Colonic mucosa (tissue), 4 donors: ENCODE results near the gene C19orf38. TPM values are rescaled to one million over a fixed set of nuclear protein-coding genes. Genes with fewer than 3 reads are reported as not detected.
"Not testable (repeated sequence)": the region's sequence is repeated elsewhere in the genome, so short reads cannot be mapped to it uniquely, and the experiment has no call there.

Experiments used
- DNase-seq: peaks from one replicate; pipeline ENCODE4 v3.0.0-alpha.2; 2020
- H3K27ac ChIP-seq: fragments of 200-600 bp; one replicate; pipeline ENCODE4 v1.8.0; 2021
- H3K27me3 ChIP-seq: fragments of 200-600 bp; one replicate; pipeline ENCODE4 v1.8.0; 2021
- H3K36me3 ChIP-seq: fragments of 200-600 bp; one replicate; pipeline ENCODE4 v1.8.0; 2021
- H3K4me1 ChIP-seq: fragments of 200-600 bp; one replicate; pipeline ENCODE4 v1.8.0; 2021; ENCODE audit warnings: mild to moderate bottlenecking
- H3K4me3 ChIP-seq: fragments of 200-600 bp; one replicate; pipeline ENCODE4 v1.8.0; 2021
- H3K9ac ChIP-seq, 2 donors: one replicate each; pipeline ENCODE4 v1.7.0; 2013; ENCODE audit warnings: control low read depth in 2 of 2, low read depth in 2 of 2, low read length in 2 of 2
- H3K9me3 ChIP-seq: fragments of 200-600 bp; one replicate; pipeline ENCODE4 v1.8.0; 2021
- intact Hi-C: fragments of 100-400 bp; cut with DNase I; formaldehyde crosslinking; loops from one replicate; pipeline ENCODE4 v1.14.1; 2022
- total RNA-seq, 2 donors: library from RNA; stranded (reverse); fragmentation: NEBNext Ultra II Directional in 1 of 2; extraction: Animal tissue kit (Norgen Biotek cat#: 25700) in 1 of 2; gene quantifications; one replicate each; pipeline ENCODE4 v1.2.1, GENCODE V29; 2021
- TF ChIP-seq, protein P1 (sequence below): fragments of 200-600 bp; IDR thresholded peaks from one replicate; pipeline ENCODE4 v1.8.0; 2022; ENCODE audit warnings: antibody characterized with exemption, mild to moderate bottlenecking
- donor health status: healthy.
- donor health status: DM: no; HTN: no; CAD: no.
- donor health status: DM: no; HTN: no; CAD: no.

The C19orf38 gene
- total RNA-seq, 2 donors from 2014 or later: 0.77 to 1.5 TPM

DNA sequence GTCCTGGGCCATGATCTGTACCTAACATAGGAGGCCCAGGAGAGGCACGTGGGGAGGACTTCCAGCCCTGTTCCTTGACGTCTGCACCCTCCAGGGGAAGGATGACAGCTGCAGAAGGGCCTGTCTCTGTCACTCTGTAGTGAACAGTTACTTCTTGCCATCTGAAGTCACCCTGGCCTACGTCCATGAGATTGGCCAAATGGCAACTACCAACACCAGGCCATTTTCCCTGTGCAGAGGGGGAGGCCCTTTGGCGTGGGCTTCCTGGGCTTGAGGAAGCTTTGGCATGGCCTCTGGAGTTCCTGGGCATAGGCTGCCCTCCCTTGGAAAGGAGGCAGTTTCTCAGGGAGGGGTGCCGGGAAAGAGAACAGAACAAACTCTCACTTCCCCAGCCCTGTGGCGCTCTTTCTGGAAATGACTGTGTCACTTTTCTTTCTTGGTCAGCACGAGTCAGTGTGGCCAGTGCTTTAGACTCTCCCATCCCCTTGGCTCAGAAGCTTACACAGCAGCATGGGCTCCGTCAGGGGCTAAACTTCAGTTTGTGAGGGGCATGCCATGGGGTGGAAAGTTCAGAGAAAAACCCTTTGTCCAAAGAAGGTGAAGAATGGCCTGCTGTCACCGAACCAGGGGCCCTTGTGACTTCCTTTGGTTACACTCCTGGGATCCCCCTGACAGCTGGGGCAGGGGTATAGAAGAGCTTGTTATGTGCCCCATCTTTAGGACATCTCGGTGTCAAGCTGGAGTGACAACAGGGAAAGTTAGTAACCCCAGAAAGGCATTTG is 28.4 kb downstream of the C19orf38 start:
- Histone ChIP-seq H3K9ac (no peak overlapping the region), H3K9me3 (no peaks in the 10 kb centered on the region), H3K27ac (no peak overlapping the region), H3K36me3 (no peaks in the 10 kb centered on the region), H3K4me1 (peaks cover 9% of the 10 kb centered on the region), H3K27me3 (no peaks in the 10 kb centered on the region), H3K4me3 (no peak overlapping the region)
- TF ChIP-seq, protein P1, sequence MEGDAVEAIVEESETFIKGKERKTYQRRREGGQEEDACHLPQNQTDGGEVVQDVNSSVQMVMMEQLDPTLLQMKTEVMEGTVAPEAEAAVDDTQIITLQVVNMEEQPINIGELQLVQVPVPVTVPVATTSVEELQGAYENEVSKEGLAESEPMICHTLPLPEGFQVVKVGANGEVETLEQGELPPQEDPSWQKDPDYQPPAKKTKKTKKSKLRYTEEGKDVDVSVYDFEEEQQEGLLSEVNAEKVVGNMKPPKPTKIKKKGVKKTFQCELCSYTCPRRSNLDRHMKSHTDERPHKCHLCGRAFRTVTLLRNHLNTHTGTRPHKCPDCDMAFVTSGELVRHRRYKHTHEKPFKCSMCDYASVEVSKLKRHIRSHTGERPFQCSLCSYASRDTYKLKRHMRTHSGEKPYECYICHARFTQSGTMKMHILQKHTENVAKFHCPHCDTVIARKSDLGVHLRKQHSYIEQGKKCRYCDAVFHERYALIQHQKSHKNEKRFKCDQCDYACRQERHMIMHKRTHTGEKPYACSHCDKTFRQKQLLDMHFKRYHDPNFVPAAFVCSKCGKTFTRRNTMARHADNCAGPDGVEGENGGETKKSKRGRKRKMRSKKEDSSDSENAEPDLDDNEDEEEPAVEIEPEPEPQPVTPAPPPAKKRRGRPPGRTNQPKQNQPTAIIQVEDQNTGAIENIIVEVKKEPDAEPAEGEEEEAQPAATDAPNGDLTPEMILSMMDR: no peak
- DNase-seq: no peak
- intact Hi-C loops: no loop called here

- H3K27me3 ChIP-seq, H3K4me1 ChIP-seq, H3K36me3 ChIP-seq, intact Hi-C loops, H3K4me3 ChIP-seq, H3K9me3 ChIP-seq, H3K27ac ChIP-seq, DNase-seq, H3K9ac ChIP-seq: not testable (repeated sequence)
Observed at GRCh38 chr19:10877608-10878007, 29.4 kb downstream of the C19orf38 start.

GRCh38 chr19:10878253-10878652 is 30.0 kb downstream of the C19orf38 start:
- Histone ChIP-seq H3K4me3 (no peak overlapping the region), H3K4me1 (peaks cover 9% of the 10 kb centered on the region), H3K9me3 (no peaks in the 10 kb centered on the region), H3K9ac (no peak overlapping the region), H3K36me3 (no peaks in the 10 kb centered on the region), H3K27ac (peak overlapping the region; percentile 39), H3K27me3 (no peaks in the 10 kb centered on the region)
- TF ChIP-seq, protein P1: no peak
- intact Hi-C loops: no loop called here
- no peak for DNase-seq

- Histone ChIP-seq H3K36me3 (no peaks in the 10 kb centered on the region), H3K9ac (no peak overlapping the region), H3K27me3 (no peaks in the 10 kb centered on the region), H3K9me3 (no peaks in the 10 kb centered on the region), H3K27ac (no peak overlapping the region), H3K4me3 (no peak overlapping the region), H3K4me1 (peaks cover 9% of the 10 kb centered on the region)
- intact Hi-C loops: no loop called here
- TF ChIP-seq, protein P1: no peak
- DNase-seq: no peak
Observed at GRCh38 chr19:10881403-10882107, 33.3 kb downstream of the C19orf38 start.

GRCh38 chr19:10882108-10882457 is 33.9 kb downstream of the C19orf38 start:
- TF ChIP-seq, protein P1: no peak
- H3K9me3 ChIP-seq: no peaks in the 10 kb centered on the region
- peaks cover 9% of the 10 kb centered on the region for H3K4me1 ChIP-seq
- intact Hi-C loops: no loop called here
- H3K36me3 ChIP-seq: no peaks in the 10 kb centered on the region
- DNase-seq: no peak
- H3K27ac ChIP-seq: no peak overlapping the region
- H3K4me3 ChIP-seq: no peak overlapping the region
- H3K27me3 ChIP-seq: no peaks in the 10 kb centered on the region
- H3K9ac ChIP-seq: no peak overlapping the region

DNA sequence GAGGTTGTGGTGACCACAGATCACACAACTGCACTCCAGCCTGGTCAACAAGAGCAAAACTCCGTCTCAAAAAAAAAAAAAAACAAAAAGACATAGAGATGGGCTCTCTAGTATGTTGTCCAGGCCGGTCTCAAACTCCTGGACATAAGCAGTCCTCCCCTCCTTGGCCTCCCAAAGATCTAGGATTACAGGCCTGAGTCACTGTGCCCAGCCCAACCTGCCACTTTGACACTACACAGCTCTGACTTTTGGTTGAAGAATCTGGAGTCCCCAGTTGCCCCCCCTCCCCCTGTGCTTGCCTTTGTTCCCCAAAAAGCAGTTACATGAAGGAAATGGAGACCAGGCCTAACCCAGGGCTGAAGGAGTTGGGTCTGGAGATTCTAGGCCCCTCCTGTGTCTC is 36.1 kb downstream of the C19orf38 start:
- Histone ChIP-seq H3K9ac (no peak overlapping the region), H3K4me1 (peaks cover 3% of the 10 kb centered on the region), H3K36me3 (no peaks in the 10 kb centered on the region), H3K27me3 (no peaks in the 10 kb centered on the region), H3K27ac (no peak overlapping the region), H3K9me3 (no peaks in the 10 kb centered on the region), H3K4me3 (no peak overlapping the region)
- intact Hi-C loops: no loop called here
- no peak for DNase-seq
- TF ChIP-seq, protein P1: no peak
